Vagina (tissue), 2 donors: Measurements from ENCODE around the gene PMPCA.

ENCODE experiments used
- POLR2A ChIP-seq, 2 donors: fragments of 450-650 bp; IDR thresholded peaks; one replicate each; pipeline ENCODE4 v1.6.1; 2017; ENCODE audit warnings: antibody characterized with exemption in 2 of 2, mild to moderate bottlenecking in 2 of 2, moderate library complexity in 2 of 2
- POLR2AphosphoS5 ChIP-seq, 2 donors: sonication (generic); formaldehyde crosslinking; IDR thresholded peaks; one replicate each; pipeline ENCODE4 v1.9.0; 2017; ENCODE audit warnings: antibody characterized with exemption in 2 of 2, mild to moderate bottlenecking in 2 of 2, low read depth in 1 of 2; ENCODE audit not compliant: insufficient read depth in 1 of 2
- TF ChIP-seq, protein P1 (sequence below), 3 experiments: fragments of 450-650 bp in 2 of 3; fragments of 200-600 bp in 1 of 3; sonication (generic) in 1 of 3; IDR thresholded peaks; one replicate each; pipeline ENCODE4 v1.5.1; 2017 to 2019; ENCODE audit warnings: antibody characterized with exemption in 3 of 3, mild to moderate bottlenecking in 2 of 3, moderate library complexity in 2 of 3

DNA sequence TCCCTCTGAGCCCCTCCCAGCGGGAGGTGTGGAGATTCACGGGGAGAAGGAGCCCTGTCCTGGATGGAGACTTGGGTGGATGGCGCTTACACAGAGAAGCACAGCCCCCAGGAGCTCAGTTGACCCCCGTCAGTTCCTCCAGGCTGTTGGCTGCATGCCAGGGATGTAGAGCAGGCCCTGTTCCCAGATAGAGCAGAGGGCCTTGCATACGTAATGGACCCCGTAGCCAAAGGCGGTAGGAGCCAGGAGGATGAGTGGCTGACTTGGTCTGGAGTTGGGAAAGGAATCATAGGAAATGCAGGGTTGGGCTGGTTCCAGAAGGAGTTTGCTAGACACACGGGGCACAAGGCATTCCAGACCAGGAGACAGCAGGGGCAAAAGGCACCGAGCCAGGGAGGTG lies 2.5 kb downstream of the PMPCA start:
- TF ChIP-seq, protein P1, sequence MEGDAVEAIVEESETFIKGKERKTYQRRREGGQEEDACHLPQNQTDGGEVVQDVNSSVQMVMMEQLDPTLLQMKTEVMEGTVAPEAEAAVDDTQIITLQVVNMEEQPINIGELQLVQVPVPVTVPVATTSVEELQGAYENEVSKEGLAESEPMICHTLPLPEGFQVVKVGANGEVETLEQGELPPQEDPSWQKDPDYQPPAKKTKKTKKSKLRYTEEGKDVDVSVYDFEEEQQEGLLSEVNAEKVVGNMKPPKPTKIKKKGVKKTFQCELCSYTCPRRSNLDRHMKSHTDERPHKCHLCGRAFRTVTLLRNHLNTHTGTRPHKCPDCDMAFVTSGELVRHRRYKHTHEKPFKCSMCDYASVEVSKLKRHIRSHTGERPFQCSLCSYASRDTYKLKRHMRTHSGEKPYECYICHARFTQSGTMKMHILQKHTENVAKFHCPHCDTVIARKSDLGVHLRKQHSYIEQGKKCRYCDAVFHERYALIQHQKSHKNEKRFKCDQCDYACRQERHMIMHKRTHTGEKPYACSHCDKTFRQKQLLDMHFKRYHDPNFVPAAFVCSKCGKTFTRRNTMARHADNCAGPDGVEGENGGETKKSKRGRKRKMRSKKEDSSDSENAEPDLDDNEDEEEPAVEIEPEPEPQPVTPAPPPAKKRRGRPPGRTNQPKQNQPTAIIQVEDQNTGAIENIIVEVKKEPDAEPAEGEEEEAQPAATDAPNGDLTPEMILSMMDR (IDR thresholded peaks at IDR 0.05) = no peak
- TF ChIP-seq POLR2A (IDR thresholded peaks at IDR 0.05) (no peak), POLR2AphosphoS5 (IDR thresholded peaks at IDR 0.05; ENCODE audit: insufficient read depth in 1 of 2, low read depth in 1 of 2) (no peak)
